CD4-positive, alpha-beta T cell treated with Interleukin-6 at 100 ng/mL for 8 hours (primary cell): Measurements from ENCODE around the gene NTF3.

Experiments
- DNase-seq: peaks from one replicate; pipeline ENCODE4 v3.0.0-alpha.2; 2020; ENCODE audit warnings: mixed read lengths, low spot score

NTF3 gene

DNA sequence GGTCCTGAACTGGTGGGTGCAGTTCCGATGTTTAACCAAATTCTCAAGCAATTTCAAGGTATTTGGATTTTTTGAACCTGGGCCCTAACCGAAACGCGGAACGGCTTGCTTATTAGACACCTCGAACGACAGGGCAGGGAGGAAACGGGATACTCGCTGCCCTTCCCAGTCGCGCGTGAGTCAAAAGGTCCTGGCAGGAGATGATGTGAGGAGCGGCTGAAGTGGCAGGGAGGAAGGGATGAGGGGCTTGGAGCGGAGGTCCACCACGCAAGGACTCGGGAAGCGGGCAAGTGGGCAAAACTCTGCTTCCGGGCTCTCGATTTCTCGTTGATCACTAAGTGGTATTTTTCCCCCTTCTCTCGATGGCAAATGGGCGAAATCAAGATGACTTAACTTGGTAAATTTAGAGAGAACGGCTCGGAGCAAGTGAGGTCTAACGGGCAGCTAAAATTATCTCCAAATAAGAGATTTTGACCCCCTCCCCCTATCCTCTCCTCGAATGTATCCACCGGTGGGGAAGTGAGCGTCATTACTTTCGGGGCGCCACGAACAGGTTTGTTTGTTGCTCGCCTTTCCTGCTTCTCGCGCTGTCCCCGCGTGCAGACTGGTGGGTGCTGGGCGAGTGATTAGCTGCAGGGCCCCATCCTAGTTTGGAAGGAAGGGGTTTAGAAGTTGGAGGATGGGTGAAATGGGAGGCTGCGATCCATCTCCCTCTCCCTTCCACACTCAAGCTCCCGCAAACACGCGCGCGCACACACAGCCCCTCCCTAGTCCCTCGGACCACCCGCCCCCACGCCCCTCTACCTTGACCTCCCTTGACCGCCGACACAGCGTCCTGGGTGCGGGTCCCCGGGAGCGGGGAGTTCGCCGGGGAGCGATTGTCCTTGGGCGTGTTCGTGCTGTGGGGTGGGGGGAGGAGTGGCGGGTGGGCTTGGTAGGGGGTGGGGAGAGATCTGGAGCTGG is 986 bp upstream of the NTF3 start:
- DNase-seq: no peak

DNA sequence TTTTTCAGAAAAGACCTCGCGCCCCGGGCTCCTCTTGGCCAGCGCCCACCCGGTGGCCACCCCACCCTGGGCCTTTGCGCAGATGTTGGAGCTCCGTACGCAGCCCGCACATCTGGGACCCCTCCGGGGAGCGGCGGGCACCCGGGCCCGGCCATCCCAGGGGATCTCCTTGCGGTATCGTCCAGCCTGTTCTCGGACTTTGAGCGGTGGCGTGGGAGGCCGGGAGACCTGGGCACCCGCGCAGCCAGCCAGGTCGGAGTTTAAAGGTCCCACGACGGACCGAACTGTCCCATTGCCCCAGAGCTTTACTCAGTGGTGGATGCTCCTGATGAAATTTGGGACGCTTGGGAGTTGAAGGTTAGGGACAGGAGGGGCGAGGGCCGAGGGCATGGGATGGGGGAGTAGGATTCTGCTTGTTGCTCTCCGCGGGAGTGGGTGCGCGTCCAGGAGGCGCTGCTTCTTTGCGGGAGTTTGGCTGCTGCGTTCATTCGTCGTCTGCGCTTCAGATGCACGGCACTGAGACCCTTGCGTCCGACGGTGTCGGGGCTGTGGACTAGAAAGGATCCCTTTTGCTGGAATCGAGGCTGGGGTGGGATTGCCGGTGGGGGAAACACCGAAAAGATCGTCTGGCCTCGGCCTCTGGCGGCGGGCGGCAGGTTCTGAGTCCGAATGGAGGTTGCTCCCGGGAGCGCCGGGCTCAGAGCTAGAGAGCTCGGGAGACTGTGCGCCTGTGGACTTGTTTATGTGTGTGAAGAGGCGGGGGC is 1.4 kb downstream of the NTF3 start:
- no peak for DNase-seq

DNA sequence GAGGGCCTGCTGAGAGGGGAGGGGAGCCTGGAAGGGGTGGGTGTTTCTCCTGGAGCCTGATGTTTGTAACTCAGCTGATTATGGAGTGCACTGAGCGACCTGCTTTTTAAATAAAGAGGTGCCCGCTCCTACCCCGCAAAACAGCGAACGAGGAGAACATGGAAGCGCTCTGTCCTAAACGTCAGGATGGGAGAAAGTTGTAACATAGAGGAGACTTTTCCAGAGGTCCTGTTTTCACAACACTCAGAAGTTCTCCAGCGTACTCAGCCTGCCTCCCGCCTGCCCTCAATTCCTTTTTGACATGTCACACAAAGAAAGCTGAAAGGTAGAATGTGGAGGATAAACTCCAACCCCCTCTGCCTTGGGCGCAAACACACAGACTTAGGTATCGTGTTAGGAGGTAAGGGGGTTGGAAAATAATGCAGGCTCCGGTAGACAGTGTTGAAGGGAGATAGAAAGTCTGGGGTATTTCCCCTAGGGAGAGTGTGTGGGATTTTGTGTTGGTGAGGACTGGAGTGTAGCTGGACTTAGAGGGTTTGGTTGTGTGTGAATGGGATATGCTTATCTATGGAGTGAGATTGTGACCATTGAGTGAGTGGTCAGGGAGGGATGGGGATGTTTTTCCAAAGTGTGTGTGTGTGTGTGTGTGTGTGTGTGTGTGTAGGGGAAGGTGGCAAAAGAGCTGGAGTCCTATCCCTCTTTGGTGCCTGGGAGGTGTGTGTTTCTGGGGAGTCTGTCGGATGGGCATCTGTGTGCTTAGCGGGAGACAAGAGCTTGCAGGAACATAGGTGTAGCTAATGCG is 2.1 kb downstream of the NTF3 start:
- no peak for DNase-seq

DNA sequence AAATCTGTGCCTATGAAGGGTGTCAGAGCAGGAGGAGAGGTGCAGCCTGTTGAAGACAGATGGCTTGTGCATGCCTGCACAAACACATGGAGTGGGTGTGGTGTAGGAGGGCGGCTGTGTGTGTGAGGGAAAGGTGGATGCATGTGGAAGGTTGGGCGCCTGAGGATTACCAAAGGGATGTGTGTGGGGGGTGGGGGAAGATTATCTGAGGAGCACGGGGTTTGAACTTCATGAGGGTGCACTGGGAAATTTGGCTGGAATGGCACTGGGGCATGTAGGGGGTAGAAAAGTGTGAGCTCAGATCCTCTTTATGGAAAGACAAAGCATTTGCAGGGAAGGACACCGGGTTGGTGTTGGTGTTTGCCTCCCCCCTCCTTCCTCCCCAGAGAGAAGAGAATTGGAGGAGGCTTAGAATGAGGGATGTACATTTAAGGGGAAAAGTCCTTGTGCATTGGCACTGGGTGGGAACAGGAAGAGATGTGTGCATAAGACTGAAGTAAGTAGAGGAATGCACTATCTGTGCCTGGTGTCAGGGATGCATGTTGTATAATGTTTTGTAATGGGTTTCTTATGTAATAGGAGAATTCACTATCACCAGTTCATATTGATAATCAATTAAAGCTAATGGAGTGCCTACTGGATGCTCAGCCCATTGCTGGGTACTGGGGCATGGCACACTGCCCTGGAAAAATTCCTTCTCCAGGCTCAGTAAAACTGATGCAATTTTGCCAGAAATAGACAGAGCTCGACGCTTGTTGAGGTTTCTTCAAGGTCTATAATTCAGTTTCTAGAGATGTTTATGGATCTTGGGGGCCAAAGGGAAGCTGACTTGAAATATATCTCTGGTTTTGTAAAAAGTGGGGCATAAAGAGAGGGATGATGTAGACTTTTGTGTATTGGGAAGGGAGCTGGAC is 3.0 kb downstream of the NTF3 start:
- DNase-seq: no peak

DNA sequence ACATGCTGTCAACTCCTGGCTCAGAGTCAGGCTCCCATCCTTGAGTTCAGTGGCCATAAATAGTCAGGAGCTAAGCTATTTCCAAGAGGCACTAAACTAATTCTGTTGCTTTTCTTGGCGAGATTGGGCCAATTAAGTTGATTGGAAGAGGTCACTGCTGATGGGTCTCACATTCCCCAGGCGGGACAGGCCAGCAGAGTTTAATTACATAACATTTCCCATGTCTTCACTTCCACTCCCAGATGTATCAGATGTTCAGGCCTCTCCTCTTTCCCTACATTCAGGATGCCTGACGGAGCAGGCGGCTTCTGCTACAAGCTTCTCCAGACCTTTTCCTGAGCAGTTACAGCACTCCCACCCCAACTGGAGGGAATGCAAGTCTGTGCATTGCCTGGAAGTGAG is 5.3 kb downstream of the NTF3 start:
- DNase-seq: no peak

DNA sequence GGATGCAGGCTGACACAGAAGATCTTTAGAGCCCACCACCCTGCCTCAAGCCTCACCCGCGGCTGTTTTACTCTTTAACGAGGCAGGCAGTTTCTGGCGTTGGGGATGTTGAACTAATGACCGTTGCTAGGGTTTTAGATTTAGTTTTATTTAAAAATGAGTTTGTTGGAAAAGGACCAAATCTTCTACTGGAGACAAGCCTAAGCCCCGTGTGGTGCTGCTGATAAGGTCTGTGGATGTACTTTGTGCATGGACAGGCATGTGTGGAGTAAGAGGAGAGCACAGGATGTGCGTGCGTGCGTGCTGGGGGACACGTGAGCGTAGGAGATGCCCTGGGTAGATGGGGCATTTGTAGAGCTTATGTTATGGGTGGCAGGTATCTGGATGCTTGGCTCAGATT is 5.7 kb downstream of the NTF3 start:
- no peak for DNase-seq

DNA sequence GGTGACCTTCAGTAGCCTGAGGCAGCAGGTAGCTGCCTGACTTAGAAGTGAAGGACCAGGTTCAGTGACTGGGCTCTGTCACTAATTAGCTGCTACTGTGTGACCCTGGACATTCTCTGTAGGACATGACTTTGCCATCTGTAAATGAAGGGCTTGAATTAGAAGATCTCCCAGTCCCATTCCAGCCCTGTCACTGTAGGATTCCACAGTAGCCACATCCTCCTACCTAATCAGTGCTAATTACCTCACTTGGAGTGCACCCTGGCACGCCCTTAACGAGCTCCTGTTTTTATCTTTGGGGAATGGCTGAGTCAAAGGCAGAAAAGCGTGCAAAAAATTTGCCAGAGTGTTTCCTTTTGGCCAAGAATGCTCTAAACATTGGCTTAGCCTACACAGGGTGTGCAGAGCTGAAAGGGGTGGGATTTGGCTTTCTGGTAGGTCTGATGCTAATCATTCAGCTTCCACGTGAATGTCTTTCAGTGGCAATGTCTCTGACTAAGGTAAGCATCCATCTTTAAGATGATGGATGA is 6.8 kb downstream of the NTF3 start:
- no peak for DNase-seq

DNA sequence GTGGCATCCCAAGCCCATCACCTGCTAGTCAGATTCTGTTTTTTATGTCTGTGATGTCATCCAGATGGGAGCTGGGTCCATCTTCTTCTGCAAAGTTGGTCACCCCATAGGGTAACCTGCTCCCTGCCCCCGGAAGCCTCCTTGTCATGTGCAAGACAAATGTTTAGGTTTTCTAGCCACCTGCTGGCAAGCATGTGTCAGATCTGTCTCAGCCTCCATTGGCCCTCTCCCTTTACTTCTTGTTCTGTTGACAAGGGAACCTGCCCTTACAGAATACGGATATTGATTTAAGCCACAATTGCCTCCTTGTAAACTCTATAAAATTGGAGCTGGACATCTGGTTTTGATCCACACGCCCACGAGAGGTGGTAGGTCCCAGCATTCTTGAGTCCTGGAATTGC is 7.5 kb downstream of the NTF3 start:
- DNase-seq: no peak

DNA sequence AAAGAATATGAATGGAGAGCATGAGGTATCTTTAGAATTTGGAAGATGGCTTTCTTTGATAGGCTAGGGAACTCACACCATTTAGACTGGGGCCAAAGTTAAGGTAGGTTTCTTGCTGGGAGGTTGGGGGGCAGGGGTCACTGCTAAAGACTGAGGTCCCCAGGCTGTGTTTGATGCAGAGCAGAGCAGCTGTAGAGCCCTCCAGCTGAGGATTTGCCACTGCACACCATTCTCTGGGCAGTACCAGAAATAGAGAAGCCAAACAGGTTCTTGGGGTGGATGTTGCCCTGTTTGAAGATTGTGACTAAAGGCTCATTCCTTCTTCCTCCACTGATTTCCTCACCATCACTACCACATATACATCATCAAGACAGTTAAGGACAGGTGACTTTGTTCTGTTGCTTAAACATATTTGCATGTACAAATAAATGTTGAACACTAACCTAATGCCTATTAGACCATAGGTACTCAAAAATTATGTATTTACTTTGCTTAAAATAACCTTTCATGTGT is 7.9 kb downstream of the NTF3 start:
- DNase-seq: no peak

DNA sequence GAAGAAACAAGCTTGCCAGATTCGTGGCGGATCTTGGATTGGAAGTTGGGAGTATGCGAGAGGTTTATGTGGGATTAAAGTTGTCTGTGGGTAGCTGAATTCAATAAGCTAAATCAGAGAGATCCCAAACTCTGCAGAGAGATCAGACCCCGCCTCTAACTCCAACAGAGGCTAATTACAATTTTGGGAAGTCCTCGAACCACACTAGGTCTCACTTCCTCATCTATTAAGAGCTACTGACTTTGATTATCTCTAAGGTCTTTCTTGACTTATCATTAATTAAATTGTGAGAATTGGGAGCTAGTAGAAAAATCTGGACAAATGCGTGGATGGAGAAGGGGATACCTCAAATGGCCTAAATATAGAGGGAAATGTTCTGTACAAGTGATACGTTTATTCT is 9.1 kb downstream of the NTF3 start:
- DNase-seq: no peak

DNA sequence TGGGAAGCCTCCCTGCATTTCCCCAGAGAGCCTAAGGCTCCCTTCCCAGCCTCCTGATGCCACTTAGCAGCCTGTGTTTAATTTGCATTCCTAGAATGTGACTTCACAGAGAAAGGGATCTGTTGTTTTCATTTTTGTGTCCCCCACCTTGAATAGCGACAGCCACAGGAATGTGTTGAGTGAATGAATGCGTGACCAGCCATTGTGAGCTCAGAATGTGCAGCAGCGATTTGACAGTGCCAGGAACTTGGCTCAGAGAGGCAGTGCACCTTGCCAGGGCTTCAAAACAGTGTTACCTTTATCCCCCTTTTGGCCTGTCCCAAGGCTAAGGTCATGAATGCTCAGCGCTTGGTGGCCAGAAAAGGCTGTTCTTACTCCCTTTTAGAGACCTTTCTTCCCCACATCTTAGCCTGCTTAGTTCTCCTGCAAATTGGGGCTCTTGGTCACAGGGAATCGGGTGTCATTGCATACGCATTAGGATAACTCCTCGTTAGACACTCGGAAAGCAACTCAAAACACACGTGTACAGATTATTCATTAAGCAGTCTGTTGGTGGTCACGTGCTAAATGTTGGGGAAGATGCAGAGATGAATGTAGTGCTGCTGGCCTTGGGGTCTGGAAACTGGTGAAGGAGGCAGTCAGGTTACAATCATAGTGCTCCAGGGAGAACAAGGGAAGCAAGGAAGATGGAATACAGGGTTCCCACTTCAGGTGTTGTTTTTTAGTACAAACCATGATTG is 9.8 kb downstream of the NTF3 start:
- no peak for DNase-seq

DNA sequence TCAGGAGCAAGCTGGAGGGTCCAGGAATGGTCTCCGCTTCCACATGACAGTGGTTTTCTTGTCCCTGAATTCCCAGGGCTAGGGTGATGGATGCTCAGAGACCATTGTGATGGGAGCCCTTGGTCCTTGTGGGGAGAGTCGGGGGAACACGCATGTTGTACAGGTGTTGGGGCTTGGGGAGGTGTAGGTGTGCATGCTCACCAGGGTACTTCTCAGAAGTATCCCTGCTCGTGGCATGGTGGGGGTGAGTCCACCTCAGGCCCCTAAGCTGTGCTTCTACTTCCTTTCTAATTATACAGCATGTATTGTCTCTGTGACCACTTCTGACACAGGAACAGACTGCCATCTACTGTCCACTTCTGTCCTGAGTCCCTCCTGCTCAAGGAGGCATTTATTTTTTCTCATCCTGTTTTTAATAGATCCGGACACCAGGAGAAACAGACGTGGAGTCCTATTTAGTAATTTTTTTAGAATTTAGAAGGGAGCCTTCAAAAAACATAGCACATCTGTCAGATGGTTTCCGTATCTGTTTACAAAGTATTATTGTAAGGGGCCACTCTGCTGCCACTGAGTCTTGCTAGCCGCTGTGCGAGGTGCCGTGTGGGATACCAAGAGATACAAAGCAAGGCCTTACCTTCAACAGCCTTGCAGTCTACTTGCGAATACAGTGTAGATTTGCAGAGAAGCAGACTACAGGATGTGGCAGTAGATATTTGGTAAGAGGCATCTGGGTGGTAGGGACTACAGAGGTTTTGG is 10.5 kb downstream of the NTF3 start:
- no peak for DNase-seq

DNA sequence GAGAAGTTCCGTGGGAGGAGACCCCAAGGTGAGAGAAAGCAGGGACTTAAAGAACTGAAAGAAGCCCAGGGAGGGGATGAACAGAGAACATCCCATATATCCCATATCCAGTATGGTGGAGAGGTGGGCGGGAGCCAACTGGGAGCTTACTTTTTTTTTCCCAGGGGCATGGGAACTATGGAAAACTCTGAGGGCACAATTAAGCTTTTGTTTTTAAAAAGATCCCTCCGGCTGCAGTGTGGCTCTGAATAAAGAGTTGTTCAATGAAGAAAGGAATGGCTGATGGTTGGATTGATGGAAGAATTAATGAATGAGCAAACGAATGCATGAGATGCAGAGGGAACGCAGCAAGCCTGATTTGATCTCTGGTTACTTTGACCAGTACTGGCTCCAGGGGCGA is 12.6 kb downstream of the NTF3 start:
- no peak for DNase-seq

DNA sequence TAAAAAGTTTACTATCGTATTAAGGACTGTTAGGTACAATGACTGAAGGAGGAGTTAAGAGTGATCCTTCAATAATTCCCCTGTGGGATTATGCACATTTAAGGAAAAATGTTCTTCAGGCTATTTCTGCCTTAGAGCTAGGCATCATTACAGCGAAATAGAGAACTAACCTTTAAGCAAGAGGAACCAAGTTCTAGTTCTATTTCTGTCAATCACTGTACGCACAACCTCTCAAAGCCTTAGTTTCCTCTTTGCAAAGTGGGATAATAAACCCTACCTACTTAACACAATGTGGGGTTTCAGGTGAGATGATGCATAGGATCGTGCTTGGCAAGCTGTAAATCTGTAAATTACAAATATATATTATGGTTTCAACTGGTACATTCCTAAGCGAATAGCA is 15.4 kb downstream of the NTF3 start:
- DNase-seq: no peak

DNA sequence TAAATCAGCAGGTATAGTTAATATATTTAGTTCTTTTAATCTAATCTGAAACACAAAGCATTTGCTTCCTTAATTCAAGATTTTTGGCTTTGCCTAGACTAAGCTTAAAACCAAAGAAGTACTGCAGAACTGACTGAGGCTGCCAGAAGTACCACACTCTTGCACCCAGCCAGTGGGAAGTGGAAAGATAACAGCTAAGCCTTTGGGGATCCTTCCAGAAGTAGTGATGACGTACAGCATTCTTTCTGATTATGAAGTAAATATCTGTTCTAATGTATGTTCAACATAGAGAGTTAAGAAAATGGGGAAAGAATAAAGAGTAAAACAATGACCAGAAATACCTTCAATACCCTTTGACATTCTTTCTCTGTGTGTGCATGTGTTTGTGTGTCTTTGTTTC is 19.3 kb downstream of the NTF3 start:
- DNase-seq: no peak

DNA sequence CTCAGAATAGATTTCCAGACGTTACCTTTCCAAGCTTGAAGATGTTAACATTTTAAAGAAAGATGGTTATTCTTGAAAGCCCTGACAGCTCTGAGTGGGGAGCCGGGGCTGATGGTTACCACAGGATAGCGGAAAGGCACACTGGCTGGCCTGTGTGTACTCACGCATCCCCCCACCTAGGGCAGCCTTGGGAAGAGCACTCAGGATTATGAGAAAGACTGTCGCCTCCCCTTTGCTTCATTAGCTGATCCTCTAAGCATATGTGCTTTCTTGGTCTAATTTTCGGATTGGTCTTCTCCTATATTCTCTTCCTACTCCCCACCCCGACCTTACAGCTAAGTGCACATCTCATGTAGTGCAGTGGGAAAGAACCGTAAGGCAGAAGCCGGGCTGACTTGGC is 20.7 kb downstream of the NTF3 start:
- DNase-seq: no peak

DNA sequence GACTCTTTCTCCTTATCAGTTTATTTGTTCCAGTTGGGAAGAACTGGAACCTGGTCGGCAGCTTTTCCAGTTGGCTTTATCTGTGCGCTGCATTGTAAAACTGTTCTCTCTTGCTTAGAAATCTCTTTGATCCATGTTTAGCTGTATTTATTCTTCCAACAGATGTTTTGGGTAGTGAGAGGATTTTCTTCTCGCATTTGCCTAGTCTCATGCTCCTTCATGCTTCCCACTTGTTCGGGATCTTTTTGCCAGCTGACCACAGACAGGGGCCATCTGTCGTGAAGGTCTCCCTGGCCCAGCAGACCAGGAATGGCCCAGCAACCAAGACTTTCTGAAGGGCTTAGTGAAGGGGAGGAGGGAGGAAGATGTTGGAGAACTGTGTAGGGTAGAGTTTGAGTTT is 21.6 kb downstream of the NTF3 start:
- no peak for DNase-seq

DNA sequence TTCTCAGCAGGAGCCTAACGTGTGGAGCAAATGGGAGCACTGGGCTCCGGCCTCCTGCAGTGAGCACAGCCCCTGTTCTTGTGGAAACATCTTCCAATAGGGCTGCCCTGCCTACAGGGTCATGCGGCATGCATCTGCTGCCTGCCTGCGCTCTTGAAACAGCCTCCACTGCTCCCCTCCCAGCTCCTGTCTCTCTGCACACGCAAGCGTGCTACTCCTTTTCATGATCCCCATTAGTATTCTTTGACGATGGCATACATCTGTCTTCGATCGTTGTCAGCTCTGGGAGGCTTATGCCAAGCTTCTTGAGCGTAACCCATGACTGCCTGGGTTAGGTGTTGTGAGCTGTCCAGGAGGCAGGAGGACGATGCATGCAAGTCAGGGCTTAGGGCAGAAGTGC is 23.1 kb downstream of the NTF3 start:
- no peak for DNase-seq

DNA sequence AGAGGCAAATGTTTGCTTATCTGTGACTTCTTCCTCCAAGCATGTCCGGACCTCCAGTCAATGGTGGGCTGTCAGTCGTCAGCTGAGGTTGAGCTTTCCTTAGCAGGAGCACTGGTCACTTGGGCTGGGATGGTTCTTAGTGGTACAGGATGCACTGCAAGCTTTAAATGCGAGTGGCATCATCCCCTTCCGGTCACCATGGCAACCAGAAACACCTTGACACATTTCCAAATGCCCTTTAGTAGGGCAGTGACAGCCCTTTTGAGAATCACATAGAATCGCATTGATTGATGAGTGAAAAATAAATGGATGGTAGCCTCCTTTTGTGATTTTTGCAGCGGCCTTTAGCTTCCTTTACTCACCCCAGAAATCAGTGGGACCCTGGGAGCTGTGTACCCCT is 24.1 kb downstream of the NTF3 start:
- DNase-seq: no peak

DNA sequence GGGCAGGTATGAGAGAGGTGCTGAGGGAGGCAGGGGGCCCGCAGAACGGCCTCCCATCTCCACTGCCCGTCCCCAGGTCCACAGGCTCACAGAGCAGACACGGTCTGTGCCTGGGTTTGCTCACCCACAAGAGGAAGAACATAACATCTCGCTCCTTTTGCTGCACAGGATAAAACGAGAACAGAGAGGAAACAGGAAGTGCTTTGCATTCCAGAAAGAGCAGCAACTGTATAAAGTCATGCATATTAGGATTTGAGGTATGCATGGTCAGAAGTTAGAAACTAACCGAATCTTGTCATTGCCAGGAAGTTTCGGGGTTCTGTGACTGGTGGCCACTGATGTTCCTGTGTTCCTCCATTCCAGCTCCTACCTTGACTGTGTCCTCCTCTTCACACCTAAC is 25.0 kb downstream of the NTF3 start:
- DNase-seq: no peak
